ENCODE results near the gene ADAMTS13.

DNA sequence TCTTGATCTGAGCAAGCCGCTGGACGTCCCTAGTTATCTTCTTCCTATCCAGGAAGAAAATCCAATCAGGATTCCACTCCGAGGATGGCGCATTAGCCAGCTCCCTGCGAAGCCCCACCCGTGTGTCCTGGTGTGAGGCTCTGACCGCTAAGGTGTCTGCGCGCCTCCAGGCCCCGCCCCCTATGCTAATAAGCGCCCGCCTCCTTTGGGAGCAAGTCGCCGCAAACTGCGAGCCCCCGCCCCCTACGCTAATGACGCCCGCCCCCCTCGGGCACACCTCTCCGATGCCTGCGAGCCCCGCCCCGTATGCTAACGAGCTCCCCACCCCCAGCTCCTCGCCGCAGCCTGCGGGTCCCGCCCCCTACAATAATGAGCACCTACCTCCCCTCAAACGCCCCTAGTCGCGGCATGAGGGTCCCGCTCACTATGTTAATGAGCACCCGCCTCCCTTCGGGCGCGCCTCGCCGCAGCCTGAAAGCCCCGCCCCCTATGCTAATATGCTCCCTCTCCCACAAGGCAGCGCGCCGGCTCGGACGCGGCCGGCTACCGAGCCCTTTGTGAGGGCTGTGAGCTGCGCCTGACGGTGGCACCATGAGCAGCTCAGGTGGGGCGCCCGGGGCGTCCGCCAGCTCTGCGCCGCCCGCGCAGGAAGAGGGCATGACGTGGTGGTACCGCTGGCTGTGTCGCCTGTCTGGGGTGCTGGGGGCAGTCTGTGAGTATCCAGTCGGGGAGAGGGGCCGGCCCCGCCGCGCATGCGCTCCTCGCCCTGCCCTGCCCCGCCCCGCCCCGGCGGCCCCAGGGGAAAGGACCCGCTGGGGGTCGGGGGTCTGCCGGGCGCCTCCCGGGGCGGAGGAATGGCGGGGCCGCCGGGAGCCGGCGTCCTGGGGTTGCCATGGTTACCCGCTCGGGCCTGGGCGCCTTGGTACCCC is 37.6 kb downstream of the ADAMTS13 start, which contains the start of gene CACFD1:
- TF ChIP-seq, protein P1, sequence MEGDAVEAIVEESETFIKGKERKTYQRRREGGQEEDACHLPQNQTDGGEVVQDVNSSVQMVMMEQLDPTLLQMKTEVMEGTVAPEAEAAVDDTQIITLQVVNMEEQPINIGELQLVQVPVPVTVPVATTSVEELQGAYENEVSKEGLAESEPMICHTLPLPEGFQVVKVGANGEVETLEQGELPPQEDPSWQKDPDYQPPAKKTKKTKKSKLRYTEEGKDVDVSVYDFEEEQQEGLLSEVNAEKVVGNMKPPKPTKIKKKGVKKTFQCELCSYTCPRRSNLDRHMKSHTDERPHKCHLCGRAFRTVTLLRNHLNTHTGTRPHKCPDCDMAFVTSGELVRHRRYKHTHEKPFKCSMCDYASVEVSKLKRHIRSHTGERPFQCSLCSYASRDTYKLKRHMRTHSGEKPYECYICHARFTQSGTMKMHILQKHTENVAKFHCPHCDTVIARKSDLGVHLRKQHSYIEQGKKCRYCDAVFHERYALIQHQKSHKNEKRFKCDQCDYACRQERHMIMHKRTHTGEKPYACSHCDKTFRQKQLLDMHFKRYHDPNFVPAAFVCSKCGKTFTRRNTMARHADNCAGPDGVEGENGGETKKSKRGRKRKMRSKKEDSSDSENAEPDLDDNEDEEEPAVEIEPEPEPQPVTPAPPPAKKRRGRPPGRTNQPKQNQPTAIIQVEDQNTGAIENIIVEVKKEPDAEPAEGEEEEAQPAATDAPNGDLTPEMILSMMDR (IDR thresholded peaks at IDR 0.05), result no peak
- TF ChIP-seq ZFX (IDR thresholded peaks at IDR 0.05; ENCODE audit: borderline replicate concordance), result no peak

Measured in 22Rv1 (cell line).